GM18502 (cell line): ENCODE measurements around the gene DYNLT5.

Experiments used
- ATAC-seq: cut with Tn5 transposase; IDR thresholded peaks from one replicate; pipeline ENCODE4 v1.9.1; 2021; ENCODE audit warnings: mild to moderate bottlenecking; ENCODE audit not compliant: unreplicated experiment, poor library complexity

The DYNLT5 gene

GRCh38 chr1:66747501-66747900 lies 4.8 kb upstream of the DYNLT5 start:
- ATAC-seq = no peak

- no peak for ATAC-seq
These were observed 1.7 kb upstream of the DYNLT5 start for GRCh38 chr1:66750577-66750976.

DNA sequence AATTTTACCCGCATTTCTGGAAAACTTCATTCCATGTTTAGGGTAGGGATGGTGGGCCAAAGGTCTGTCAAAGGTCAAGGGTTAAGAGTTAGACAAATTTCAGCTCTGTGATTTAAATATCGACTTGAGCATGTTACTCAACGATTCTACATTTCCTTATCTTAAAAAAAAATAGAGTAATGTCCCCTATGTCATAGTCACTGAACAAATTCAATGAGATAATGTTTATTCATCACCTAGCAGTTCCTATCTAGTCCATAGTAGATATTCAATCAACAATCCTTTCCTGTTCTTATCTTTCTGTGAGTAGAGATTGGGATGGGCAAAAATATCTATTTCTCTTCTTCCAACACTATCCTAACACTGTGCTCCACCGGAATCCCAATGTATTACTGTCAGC lies 1.1 kb upstream of the DYNLT5 start:
- no peak for ATAC-seq

DNA sequence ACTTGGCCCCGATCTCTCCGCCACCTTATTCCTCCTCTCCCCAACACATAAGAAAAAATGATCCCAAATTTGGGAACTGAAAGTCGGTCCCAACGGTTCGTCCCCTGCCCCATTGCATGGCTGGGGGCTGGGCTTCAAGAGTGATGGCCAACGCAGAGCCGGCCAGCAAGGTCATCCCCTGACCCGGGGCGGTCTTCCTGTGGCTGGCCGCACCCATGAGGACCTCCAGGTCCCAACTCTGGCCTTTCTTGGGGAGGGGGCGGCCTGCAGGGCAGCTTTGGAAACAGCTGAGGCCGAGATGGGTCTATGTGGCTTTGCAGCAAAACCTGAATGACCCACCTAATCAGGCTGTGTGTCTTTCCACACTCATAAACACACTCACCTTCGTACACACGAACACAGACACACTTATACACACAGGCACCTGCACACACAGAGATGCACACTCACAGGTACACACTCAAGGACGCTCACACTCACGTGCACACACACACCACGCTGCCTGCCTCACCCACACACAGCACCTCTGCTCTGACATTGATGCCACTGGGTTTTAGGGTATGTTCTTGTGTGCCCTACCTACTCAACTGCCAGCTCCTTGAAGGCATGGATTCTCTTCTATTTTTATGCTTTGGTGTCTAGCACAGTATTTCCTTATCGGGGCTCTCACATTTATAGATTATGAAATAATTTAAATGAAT lies 562 bp downstream of the DYNLT5 start:
- ATAC-seq = no peak

GRCh38 chr1:66757722-66758240 lies 5.5 kb downstream of the DYNLT5 start:
- ATAC-seq = no peak

DNA sequence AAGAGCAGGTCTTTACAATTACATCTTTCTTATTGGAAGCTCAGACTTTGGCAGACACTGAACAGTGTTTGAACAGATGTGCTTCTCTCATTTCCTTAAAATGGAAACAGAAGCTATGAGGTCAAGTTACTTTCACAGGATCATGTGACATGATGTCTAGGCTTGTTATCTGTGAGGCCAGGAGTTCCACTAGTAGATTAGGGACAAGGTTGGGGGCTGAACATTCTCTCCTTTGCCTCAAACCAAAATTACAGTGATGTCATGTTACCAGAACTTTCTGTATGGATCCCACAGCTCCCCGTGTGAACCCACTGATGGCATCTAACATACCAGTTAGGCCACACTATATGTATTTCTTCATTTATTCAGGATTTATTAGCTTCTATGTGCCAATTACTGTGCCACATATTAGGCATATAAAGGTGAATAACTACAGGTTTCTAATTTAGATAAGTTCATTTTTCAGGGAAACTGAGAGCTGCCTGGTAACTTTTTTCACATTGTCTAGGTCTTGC lies 6.0 kb downstream of the DYNLT5 start:
- ATAC-seq = peak; percentile 100

GRCh38 chr1:66760506-66760905 lies 8.2 kb downstream of the DYNLT5 start:
- ATAC-seq = no peak

DNA sequence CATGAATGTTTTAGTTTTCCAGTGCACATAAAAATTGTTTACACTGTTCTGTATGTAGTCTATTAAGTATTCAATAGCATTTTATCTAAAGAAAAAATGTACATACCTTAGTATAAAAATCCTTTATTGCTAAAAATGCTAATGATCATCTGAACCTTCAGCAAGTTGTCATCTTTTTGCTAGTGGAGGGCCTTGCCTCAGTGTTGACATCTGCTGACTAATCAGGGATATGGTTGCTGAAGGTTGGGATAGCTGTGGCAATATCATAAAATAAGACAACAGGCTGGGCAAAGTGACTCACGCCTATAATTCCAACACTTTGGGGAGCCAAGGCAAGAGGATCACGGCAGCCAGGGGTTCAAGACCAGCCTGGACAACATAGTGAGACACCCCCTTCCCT lies 9.0 kb downstream of the DYNLT5 start:
- no peak for ATAC-seq

- ATAC-seq = peak; percentile 82
These were observed 12.8 kb downstream of the DYNLT5 start for GRCh38 chr1:66764994-66765578.

DNA sequence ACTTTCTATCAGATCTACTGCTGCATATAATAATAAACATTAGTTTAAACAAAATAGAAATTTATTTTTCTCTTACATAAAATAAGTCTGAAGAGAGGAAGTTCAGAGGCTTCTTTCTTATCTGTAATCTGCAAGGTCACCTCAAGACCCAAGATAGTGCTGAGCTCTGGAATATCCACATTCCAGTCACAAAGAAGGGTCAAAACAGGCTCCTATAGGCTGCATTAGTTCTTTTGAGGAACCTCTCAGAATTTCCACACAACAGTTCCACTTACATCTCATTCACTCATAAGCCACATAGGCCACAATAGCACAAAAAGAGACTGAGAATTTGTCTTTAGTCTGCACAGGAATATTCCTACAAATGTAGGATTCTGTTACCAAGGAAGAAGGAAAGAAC lies 15.4 kb downstream of the DYNLT5 start:
- ATAC-seq = no peak

DNA sequence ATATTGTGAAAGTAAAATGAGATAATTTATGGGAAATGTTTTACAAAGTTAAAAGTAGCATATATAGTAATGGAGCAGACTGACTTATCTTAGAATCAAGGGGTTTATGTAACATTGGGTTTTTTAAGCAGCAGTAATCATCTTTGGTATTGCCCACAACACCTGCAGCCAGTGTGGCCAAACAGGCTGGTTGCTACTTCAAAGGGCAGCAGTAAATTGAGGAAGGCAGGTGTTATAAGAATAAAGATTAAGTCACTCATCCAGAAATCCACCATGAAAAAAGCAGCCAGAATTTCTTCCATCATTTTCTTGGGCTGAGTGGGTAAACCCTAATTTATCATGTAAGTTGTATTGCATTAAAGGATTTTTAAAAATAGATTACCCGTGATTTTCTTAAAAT lies 16.7 kb downstream of the DYNLT5 start:
- no peak for ATAC-seq

DNA sequence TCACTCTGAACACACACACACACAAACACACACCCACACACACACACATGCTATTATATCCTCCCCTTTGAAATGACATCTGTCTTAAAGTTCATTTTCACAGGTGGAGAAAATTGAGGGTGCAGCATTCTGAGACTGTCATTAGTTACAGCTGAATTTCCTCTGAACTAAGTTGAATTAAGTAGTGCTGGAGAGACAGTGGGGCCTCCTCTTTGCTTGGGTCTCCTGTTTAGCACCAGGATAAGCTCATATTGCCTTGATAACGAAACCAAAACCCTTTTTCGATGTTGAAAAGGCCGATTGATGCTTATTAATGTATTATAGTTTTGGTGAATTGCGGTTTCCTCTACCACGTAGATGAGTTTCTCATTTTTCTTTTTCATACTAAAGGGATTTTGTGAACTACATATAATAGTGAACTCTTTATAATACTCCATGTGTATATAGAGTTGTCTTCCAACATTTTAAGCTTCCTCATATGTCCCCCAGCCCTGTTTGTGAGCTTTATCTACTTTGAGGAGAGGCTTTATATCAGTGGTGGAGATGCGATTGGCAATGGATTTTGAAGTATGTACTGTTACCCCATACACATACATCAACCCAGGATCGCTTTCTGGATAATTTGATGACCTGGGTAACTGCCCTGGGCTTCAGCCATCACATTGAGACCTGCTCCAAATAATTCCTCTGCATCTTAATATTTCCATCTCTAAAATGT lies 17.4 kb downstream of the DYNLT5 start:
- no peak for ATAC-seq

DNA sequence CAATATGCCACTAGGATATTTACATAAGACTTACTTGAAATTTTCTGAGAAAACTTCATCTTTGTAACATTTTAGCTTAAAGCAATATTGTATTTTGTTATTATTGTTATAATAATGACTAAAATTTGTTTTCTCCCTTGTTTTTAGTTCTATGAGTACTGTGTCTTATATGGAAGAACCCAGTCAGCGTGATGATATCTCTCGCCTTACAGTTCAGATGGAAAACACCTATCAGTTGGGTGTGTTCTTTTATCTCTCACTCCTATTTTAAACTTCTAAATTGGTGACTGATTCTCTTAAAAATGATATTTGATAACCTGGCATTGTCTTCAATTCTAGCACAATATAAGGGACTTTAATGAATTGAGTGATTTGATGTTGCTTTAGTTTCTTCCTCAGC lies 18.0 kb downstream of the DYNLT5 start:
- ATAC-seq = no peak

GRCh38 chr1:66770694-66771093 lies 18.4 kb downstream of the DYNLT5 start:
- ATAC-seq = no peak

GRCh38 chr1:66773227-66773626 lies 21.0 kb downstream of the DYNLT5 start:
- no peak for ATAC-seq

DNA sequence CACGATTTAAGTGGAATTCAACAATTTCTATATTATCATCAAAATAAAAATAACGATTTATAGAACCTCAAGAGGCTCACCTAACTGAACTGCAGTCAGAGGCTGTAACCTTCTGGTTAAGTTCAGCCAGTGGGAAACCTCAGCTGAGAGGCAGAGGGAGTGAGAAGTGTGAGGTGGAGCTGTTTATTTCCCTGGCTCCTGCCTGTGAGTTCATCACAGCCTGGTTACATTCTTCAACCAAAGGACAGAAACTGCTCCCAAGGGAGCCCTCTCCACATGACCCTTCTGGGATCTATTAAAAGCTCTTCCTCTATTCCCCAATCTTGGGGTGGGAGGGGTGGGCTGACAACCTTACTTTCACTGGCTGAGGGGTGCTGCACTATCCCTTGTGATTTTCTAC lies 22.2 kb downstream of the DYNLT5 start:
- ATAC-seq = no peak

DNA sequence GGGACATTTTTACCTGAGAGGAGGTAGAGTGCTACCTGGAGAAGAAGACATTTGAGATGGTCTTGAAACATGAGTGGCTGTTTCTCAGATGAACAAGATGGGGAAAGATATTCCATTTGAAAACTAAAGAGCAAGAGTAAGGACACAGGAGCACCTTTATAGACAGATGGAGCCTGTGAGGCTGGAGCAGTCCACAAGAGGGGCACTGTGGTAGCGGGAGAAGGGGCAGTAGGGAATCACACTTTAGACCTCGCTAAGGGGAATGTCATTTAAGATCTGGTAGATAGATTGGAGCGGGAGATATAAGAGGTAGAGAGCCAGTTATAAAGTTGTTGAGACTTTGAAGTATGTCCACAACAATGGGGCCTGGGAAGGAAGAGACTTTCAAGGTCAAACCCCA lies 23.4 kb downstream of the DYNLT5 start:
- no peak for ATAC-seq

GRCh38 chr1:66777831-66778230 lies 25.6 kb downstream of the DYNLT5 start:
- no peak for ATAC-seq

- no peak for ATAC-seq
These were observed 26.0 kb downstream of the DYNLT5 start for GRCh38 chr1:66778266-66778665.

DNA sequence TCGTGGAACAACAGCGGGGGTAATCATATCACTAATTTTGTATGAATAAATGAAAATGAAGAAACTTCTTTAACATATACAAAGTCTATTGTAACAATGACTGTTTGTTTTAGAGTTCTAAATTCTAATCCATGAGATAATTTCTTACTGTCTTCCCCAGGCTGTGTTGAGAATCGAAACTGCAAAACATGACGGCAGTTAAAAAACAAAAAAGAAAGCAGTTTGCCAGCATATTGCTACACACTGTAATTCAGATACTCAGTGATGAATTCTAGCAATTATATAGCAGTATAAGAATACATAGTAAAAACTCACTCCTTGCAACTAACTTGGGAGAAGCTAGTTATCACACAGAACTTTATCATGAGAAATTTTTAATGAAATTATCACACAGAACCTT lies 26.7 kb downstream of the DYNLT5 start:
- no peak for ATAC-seq

- no peak for ATAC-seq
These were observed 27.3 kb downstream of the DYNLT5 start for GRCh38 chr1:66779475-66780078.
